B cell (primary cell): Measurements from ENCODE around the gene ZFP62.

Experiments
- CTCF ChIP-seq: fragments of 200-600 bp; IDR thresholded peaks from one replicate; pipeline ENCODE4 v1.8.0; 2022; ENCODE audit warnings: antibody characterized with exemption, mild to moderate bottlenecking
- EZH2 ChIP-seq: IDR thresholded peaks from 2 replicates; pipeline ENCODE4 v1.6.1; 2012; ENCODE audit warnings: borderline replicate concordance, low read depth, mild to moderate bottlenecking, moderate library complexity, low read length; ENCODE audit not compliant: insufficient read depth, poor library complexity, severe bottlenecking

DNA sequence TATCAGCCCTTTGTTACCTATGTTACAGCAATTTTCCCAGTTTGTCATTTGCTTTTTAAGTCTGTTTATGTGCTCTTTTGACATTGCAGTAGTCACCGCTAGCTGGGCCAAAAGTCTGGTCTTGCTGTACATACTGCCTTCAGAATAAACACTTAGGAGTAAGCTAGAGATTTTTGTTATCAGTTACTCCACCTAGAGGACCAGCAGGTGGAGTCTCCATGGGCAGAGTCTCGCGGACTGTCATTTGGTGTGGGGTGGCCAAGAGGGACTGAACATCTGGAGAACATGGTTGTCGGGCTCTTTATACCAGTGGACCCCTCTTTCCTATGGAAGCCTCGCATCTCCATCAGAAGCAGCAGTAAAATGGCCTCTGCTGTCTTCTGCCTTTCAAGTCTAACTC lies 47.7 kb downstream of the ZFP62 start:
- TF ChIP-seq CTCF (no peak), EZH2 (no peak)
